Prostate gland (tissue), 2 donors: ENCODE measurements around the gene NRK. TPM values are rescaled to one million over a fixed set of nuclear protein-coding genes. Genes with fewer than 3 reads are reported as not detected.
"Not testable (repeated sequence)": the region's sequence is repeated elsewhere in the genome, so short reads cannot be mapped to it uniquely, and the experiment has no call there.

Source experiments
- DNase-seq: peaks from one replicate; pipeline ENCODE4 v3.0.0-alpha.2; 2019; ENCODE audit warnings: low spot score
- H3K27ac ChIP-seq, 2 donors: fragments of 200-600 bp; sonication (generic); 2 replicates each; pipeline ENCODE4 v1.5.1; 2017 to 2019
- H3K27me3 ChIP-seq: fragments of 200-600 bp; sonication (generic); replicated peaks from 2 replicates; pipeline ENCODE4 v1.5.1; 2019; ENCODE audit not compliant: insufficient read depth
- H3K36me3 ChIP-seq, 2 donors: fragments of 200-600 bp; sonication (generic); 1 replicate in 1 of 2; 2 replicates in 1 of 2; pipeline versions ENCODE4 v1.5.1 to v1.8.1; 2017 to 2019
- H3K4me1 ChIP-seq: fragments of 200-600 bp; sonication (generic); replicated peaks from 2 replicates; pipeline ENCODE4 v1.5.1; 2019
- H3K4me3 ChIP-seq, 2 donors: fragments of 200-600 bp; sonication (generic); 2 replicates each; pipeline ENCODE4 v1.5.1; 2017 to 2019
- H3K9me3 ChIP-seq: fragments of 200-600 bp; sonication (generic); 2 replicates; pipeline ENCODE4 v1.5.1; 2017
- CTCF ChIP-seq, 4 experiments: fragments of 200-600 bp in 2 of 4; fragments of 450-650 bp in 2 of 4; sonication (generic) in 2 of 4; IDR thresholded peaks; 1 replicate in 3 of 4; 2 replicates in 1 of 4; pipeline ENCODE4 v1.5.1; 2016 to 2019; ENCODE audit warnings: antibody characterized with exemption in 4 of 4, mild to moderate bottlenecking in 2 of 4, moderate library complexity in 2 of 4
- POLR2A ChIP-seq: fragments of 450-650 bp; IDR thresholded peaks from one replicate; pipeline ENCODE4 v1.6.1; 2016; ENCODE audit warnings: antibody characterized with exemption, mild to moderate bottlenecking
- POLR2AphosphoS5 ChIP-seq: sonication (generic); formaldehyde crosslinking; IDR thresholded peaks from one replicate; pipeline ENCODE4 v1.6.1; 2017; ENCODE audit warnings: antibody characterized with exemption
- WGBS: methylation state at CpG from one replicate; pipeline ENCODE4 v1.1.5; 2018; 5-methylcytosine and 5-hydroxymethylcytosine counted together
- intact Hi-C: fragments of 100-400 bp; cut with DNase I; formaldehyde crosslinking; loops from one replicate; pipeline ENCODE4 v1.14.2; 2022
- total RNA-seq, 2 donors: library from RNA; depleted of rRNA; stranded (reverse); fragments of >200 nt; gene quantifications; one replicate each; pipeline ENCODE4 v1.1.0, GENCODE V29; 2016

The NRK gene
- total RNA-seq, result 1 to 10 TPM; 2.6 to 4.9 TPM

DNA sequence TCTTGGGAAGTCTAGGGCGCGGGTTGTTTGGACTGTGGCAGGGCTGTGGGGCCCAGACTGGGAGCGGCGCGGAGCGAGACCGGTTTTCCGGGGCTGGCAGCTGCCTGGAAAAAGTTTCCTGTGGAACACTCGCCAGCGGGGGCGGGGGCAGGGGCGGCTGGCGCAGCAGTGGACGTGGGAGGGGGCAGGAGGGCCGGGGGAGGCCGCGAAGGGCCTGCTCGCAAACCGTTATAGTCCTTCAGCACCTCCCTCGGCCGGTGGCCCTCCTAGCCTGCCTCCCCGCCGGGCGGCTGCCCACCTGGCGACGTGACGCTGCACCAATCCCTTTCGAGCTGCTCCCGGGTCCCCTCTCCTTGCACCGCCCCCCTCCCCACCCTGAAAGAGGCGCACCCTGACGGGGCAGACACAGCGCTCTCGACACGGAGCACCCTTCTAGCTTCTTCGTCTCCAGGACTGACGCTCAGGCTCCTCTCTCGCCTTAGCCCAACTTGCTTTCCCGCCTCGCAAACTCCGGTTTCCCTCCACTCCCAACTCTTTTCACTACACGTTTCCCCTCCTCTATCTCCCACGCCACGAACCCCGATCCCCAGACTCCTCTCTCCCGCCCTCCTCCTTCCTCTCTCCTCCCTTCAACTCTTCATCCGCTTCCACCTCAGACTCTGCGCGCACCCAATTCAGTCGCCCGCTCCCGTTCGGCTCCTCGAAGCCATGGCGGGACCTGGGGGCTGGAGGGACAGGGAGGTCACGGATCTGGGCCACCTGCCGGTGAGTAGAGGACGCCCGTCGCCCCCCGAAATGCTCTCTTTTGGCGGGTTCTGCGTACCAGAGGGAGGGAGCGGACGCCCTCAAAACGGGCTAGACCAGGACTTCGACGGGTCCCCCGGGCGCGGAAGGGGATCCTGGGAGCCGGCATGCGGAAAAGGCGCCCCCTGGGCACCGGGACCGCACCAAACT is at the start of gene NRK:
TSS of gene NRK (plus strand) at position 402 of the 954 bp plus-strand sequence. CDS start at position 709, 307 bp downstream.
- DNase-seq, result no peak
- Histone ChIP-seq H3K4me3 (peak within 1 kb of the TSS; percentile 16 to 25), H3K27ac (no peak within 1 kb of the TSS)

DNA sequence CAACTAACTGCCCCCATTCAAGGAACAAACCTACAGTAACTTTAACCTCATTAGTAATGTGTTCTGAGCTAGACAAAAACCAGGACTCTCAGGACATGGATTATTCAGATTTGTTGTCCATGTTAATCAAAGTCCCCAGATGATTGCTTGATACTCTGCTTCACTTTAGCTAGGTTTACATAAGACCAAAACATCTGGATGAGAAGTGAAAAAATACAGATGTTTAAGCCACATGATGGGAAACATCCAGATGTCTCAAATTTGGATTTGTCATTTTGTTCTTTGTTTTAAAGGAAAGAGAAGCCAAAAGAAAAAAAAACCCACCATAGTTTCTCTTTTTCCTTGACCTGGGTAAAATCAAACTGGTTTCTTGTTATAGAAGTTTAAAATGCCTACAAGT is 48.5 kb upstream of the NRK start:
- no peaks in the 10 kb centered on the region for H3K36me3 ChIP-seq
- intact Hi-C loops, result no loop called here
- H3K27me3 ChIP-seq, result no peaks in the 10 kb centered on the region
- no peak for TF ChIP-seq POLR2A
- no peak for TF ChIP-seq CTCF (IDR thresholded peaks at IDR 0.05)
- no peak for TF ChIP-seq POLR2AphosphoS5
- H3K4me3 ChIP-seq, result no peak overlapping the region
- H3K27ac ChIP-seq, result no peak overlapping the region
- no peaks in the 10 kb centered on the region for H3K9me3 ChIP-seq
- H3K4me1 ChIP-seq, result no peaks in the 10 kb centered on the region
- DNase-seq, result no peak

More for the DNA sequence above, at the start of gene NRK:
- H3K36me3 ChIP-seq, result no peaks in the 10 kb centered on the region
- no peaks in the 10 kb centered on the region for H3K27me3 ChIP-seq
- intact Hi-C loops, result no loop called here
- WGBS, result 2% methylated on average over 50 of the region's 76 CpGs
- no peaks in the 10 kb centered on the region for H3K9me3 ChIP-seq
- no peaks in the 10 kb centered on the region for H3K4me1 ChIP-seq
- no peak for TF ChIP-seq POLR2A
- TF ChIP-seq POLR2AphosphoS5, result no peak
- TF ChIP-seq CTCF (IDR thresholded peaks at IDR 0.05), result no peak

DNA sequence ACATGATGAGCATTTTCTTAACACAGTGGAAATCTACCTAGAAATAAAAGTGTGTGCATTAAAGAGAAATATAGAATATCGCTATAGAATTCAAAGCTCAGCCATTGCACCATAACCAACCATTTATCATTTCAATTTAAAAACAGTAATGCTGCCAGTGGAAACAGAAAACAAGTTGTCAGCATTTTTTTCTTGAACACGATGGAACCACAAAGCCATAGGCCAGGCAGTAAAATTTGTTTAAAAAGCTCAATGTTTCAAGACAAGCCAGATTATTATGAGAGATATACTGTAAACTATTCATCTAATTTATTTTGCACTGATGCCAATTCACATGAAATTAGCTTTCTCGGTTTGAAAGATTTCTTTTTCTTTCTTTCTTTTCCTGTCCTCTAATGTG is 46.7 kb upstream of the NRK start:
- no peak overlapping the region for H3K4me3 ChIP-seq
- DNase-seq, result no peak
- H3K27me3 ChIP-seq, result no peaks in the 10 kb centered on the region
- WGBS, result 23% methylated on average over 3 of the region's 3 CpGs
- TF ChIP-seq POLR2AphosphoS5 (no peak), CTCF (IDR thresholded peaks at IDR 0.05) (no peak), POLR2A (no peak)
- intact Hi-C loops, result no loop called here
- H3K4me1 ChIP-seq, result no peaks in the 10 kb centered on the region
- H3K27ac ChIP-seq, result no peak overlapping the region
- no peaks in the 10 kb centered on the region for H3K36me3 ChIP-seq
- H3K9me3 ChIP-seq, result no peaks in the 10 kb centered on the region

- Histone ChIP-seq H3K4me1 (no peaks in the 10 kb centered on the region), H3K27ac (no peak overlapping the region), H3K27me3 (no peaks in the 10 kb centered on the region), H3K4me3 (no peak overlapping the region), H3K36me3 (no peaks in the 10 kb centered on the region), H3K9me3 (no peaks in the 10 kb centered on the region)
- DNase-seq, result no peak
- intact Hi-C loops, result no loop called here
- TF ChIP-seq POLR2A, result no peak
- TF ChIP-seq CTCF (IDR thresholded peaks at IDR 0.05), result no peak
- no peak for TF ChIP-seq POLR2AphosphoS5
- 100% methylated on average over 1 of the region's 1 CpG for WGBS
Measured at GRCh38 chrX:105781804-105782203, 40.5 kb upstream of the NRK start.

DNA sequence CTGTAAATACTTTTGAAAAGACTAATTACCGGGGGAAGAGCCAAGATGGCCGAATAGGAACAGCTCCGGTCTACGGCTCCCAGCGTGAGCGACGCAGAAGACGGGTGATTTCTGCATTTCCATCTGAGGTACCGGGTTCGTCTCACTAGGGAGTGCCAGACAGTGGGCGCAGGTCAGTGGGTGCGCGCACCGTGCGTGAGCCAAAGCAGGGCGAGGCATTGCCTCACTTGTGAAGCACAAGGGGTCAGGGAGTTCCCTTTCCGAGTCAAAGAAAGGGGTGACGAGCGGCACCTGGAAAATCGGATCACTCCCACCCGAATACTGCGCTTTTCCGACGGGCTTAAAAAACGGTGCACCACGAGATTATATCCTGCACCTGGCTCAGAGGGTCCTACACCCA is 25.5 kb upstream of the NRK start:
- DNase-seq, H3K27ac ChIP-seq, H3K4me3 ChIP-seq, H3K27me3 ChIP-seq, H3K9me3 ChIP-seq, H3K36me3 ChIP-seq, H3K4me1 ChIP-seq, intact Hi-C loops: not testable (repeated sequence)
- WGBS, result 97% methylated on average over 25 of the region's 26 CpGs
